Psoas muscle (tissue), 8 donors: ENCODE data around the gene SLC7A6. TPM values are rescaled to one million over a fixed set of nuclear protein-coding genes. Genes with fewer than 3 reads are reported as not detected.

Experiments used
- ATAC-seq, 4 donors: fragments of 200-7000 bp; cut with Tn5 transposase; one replicate each; pipeline ENCODE4 v1.9.1; 2020; ENCODE audit warnings: moderate library complexity in 3 of 4, mild to moderate bottlenecking in 2 of 4
- DNase-seq, 2 donors: peaks; one replicate each; pipeline ENCODE4 v3.0.0-alpha.2; 2020
- H3K27ac ChIP-seq: fragments of 200-600 bp; one replicate; pipeline ENCODE4 v1.8.0; 2022
- H3K27me3 ChIP-seq, 3 donors: fragments of 200-600 bp in 1 of 3; one replicate each; pipeline versions ENCODE4 v1.6.1 to v1.8.0; 2013 to 2022; ENCODE audit warnings: low read length in 2 of 3, mild to moderate bottlenecking in 2 of 3, moderate library complexity in 1 of 3; ENCODE audit not compliant: insufficient read depth in 3 of 3
- H3K36me3 ChIP-seq, 2 donors: fragments of 200-600 bp in 1 of 2; one replicate each; pipeline versions ENCODE4 v1.6.1 to v1.8.0; 2013 to 2022; ENCODE audit warnings: low read depth in 1 of 2, mild to moderate bottlenecking in 1 of 2, moderate library complexity in 1 of 2; ENCODE audit not compliant: insufficient read depth in 1 of 2
- H3K4me1 ChIP-seq: fragments of 200-600 bp; one replicate; pipeline ENCODE4 v1.8.0; 2022
- H3K4me3 ChIP-seq: fragments of 200-600 bp; one replicate; pipeline ENCODE4 v1.8.0; 2022; ENCODE audit warnings: mild to moderate bottlenecking
- H3K9me3 ChIP-seq: fragments of 200-600 bp; one replicate; pipeline ENCODE4 v1.8.0; 2022
- WGBS, 3 donors: extraction: QIAGEN DNeasy Blood & Tissue Kit; methylation state at CpG; one replicate each; pipeline versions ENCODE4 v1.1.6 to v1.1.7; 2013; 5-methylcytosine and 5-hydroxymethylcytosine counted together
- intact Hi-C, 2 donors: fragments of 100-400 bp; cut with DNase I; formaldehyde crosslinking; loops; one replicate each; pipeline versions ENCODE4 v1.11.0 to v1.14.2; 2022
- polyA plus RNA-seq, 3 donors: library from polyadenylated mRNA; stranded (reverse); fragments of 200-250 nt; gene quantifications; one replicate each; pipeline ENCODE4 v1.2.3, GENCODE V29; 2013
- total RNA-seq, 4 donors: library from RNA; stranded (reverse); fragmentation: NEBNext Ultra II Directional in 2 of 4; extraction: Animal tissue kit (Norgen Biotek cat#: 25700) in 2 of 4; gene quantifications; one replicate each; pipeline versions ENCODE4 v1.2.1 to v1.2.4, GENCODE V29; 2021 to 2023
- TF ChIP-seq, protein P1 (sequence below): fragments of 200-600 bp; IDR thresholded peaks from one replicate; pipeline ENCODE4 v1.8.0; 2022; ENCODE audit warnings: antibody characterized with exemption
- donor health status: healthy with polysubstance abuse.
- donor health status: DM: no; HTN: no; CAD: no; lungs with moderate emphysema.
- donor health status: Bipolar disorder and iron deficiency.
- donor health status: healthy.
- donor health status: DM: yes; HTN: yes; CAD: no.
- donor health status: DM: no; HTN: no; CAD: no.
- donor health status: DM: no; HTN: no; CAD: no.
- donor health status: DM: yes; HTN: yes; CAD: no.

Gene SLC7A6
- total and polyA plus RNA-seq, 7 donors = 9.2 to 217 (median 48.7) TPM

DNA sequence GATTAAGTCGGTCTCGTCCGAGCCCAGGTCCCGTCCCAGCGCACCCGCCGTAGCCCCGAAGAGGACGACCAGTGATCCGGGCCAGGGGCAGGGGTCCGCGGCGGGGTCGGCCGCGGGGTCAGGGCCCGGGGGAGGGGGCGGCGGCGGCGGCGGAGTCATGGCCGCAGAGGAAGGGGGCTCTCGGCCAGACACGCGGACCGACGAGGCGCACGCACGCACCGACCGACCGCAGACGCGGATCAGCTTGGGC lies 28.5 kb upstream of the SLC7A6 start, which contains the start of gene ESRP2:
Gene ESRP2 (minus strand): TSS at position 241 of the 250 bp plus-strand sequence. CDS start 82 bp downstream, at position 159.
- H3K36me3 ChIP-seq = peaks cover 0 to 14% of the 10 kb centered on the region in 2 donors
- peaks cover 11% of the 10 kb centered on the region for H3K4me1 ChIP-seq
- TF ChIP-seq, protein P1, sequence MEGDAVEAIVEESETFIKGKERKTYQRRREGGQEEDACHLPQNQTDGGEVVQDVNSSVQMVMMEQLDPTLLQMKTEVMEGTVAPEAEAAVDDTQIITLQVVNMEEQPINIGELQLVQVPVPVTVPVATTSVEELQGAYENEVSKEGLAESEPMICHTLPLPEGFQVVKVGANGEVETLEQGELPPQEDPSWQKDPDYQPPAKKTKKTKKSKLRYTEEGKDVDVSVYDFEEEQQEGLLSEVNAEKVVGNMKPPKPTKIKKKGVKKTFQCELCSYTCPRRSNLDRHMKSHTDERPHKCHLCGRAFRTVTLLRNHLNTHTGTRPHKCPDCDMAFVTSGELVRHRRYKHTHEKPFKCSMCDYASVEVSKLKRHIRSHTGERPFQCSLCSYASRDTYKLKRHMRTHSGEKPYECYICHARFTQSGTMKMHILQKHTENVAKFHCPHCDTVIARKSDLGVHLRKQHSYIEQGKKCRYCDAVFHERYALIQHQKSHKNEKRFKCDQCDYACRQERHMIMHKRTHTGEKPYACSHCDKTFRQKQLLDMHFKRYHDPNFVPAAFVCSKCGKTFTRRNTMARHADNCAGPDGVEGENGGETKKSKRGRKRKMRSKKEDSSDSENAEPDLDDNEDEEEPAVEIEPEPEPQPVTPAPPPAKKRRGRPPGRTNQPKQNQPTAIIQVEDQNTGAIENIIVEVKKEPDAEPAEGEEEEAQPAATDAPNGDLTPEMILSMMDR = no peak
- no peaks in the 10 kb centered on the region for H3K27me3 ChIP-seq
- H3K4me3 ChIP-seq = peak within 1 kb of the TSS; percentile 71
- intact Hi-C loops = loop anchor here in 1 of 2 donors (10.0 kb wide), 2 partner anchors 351 to 391 kb away; partner anchors contain the start of genes CENPT, NRN1L, NUTF2 and THAP11
- 16 to 24% (median 21%) methylated on average over 18 to 36 of the region's 36 CpGs for WGBS, 3 donors
- ATAC-seq (no peak), DNase-seq (no peak)
- no peaks in the 10 kb centered on the region for H3K9me3 ChIP-seq
- peak within 1 kb of the TSS; percentile 90 for H3K27ac ChIP-seq

DNA sequence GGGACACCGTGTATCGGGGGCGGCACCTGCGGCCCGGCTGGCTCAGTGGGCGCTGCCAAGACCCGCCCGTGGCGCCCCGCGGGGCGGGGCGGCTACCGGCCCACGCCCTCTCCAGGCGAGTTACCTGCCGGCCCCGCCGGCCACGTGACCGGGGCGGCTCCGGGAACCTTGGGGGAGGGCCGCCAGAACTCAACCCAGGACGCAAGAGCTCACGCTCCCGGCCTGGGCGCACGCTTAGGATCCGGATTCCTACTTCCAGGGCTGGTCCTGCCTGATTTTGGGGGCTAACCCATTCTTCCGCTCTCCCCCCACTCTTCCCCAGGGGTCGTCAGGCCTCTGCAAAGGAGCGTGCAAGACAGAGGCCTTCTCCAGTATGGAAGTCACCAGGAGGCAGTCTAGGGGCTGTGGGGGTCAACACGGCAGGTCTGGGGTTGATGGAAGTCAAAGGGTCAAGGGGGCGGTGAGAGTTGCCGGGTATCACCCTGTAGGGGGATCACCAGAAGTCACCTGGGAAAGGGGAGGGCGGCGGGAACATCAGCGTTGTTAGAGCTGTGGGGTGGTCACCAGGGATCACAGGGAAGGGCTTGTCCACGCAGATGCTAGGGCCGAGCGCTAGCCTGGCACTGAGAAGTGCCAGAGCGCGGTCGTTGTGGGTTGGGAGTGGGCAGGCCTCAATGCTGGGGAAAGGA lies 28.0 kb upstream of the SLC7A6 start:
- DNase-seq (peak; percentile 36 to 65), ATAC-seq (peak in 2 of 4 donors; percentile 0)
- TF ChIP-seq, protein P1 = no peak
- Histone ChIP-seq H3K27me3 (no peaks in the 10 kb centered on the region), H3K4me1 (peaks cover 11% of the 10 kb centered on the region), H3K4me3 (peak overlapping the region; percentile 71), H3K27ac (peak overlapping the region; percentile 90), H3K36me3 (peaks cover 0 to 11% of the 10 kb centered on the region in 2 donors), H3K9me3 (no peaks in the 10 kb centered on the region)
- WGBS, 3 donors = 35 to 53% (median 36%) methylated on average over 22 to 45 of the region's 45 CpGs
- intact Hi-C loops = loop anchor here in 1 of 2 donors (10.0 kb wide), 2 partner anchors 351 to 391 kb away; partner anchors contain the start of genes CENPT, NRN1L, NUTF2 and THAP11

DNA sequence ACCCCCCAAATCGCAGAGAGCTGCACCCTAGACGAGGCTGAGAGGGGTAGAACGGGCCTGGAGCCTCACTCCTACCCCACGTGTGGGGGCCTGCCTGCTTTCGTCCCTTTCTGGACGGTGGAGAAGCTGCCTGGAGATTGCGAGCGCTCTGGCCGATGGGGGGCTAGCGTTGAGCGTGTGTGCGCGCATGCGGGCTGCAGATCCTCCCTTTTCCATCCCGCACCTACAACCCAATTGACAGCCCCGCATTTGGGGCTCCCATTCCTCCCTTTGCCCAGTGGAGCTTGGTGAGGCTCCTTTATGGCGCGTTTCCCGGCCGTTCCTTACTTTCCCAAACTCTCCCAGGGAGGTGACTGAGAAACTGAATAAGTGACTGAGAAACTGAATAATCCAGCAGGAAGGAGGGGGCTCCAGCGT lies 27.5 kb upstream of the SLC7A6 start:
- Histone ChIP-seq H3K36me3 (peaks cover 0 to 6% of the 10 kb centered on the region in 2 donors), H3K27me3 (no peaks in the 10 kb centered on the region), H3K9me3 (no peaks in the 10 kb centered on the region), H3K4me3 (peak overlapping the region; percentile 71), H3K27ac (peak overlapping the region; percentile 90), H3K4me1 (peaks cover 11% of the 10 kb centered on the region)
- TF ChIP-seq, protein P1 = no peak
- WGBS, 3 donors = 42 to 48% (median 46%) methylated on average over 19 to 21 of the region's 21 CpGs
- DNase-seq (no peak), ATAC-seq (peak in 2 of 4 donors; percentile 0 to 4)
- intact Hi-C loops = loop anchor here in 1 of 2 donors (10.0 kb wide), 2 partner anchors 352 to 392 kb away; partner anchors contain the start of genes CENPT, NRN1L, NUTF2 and THAP11

DNA sequence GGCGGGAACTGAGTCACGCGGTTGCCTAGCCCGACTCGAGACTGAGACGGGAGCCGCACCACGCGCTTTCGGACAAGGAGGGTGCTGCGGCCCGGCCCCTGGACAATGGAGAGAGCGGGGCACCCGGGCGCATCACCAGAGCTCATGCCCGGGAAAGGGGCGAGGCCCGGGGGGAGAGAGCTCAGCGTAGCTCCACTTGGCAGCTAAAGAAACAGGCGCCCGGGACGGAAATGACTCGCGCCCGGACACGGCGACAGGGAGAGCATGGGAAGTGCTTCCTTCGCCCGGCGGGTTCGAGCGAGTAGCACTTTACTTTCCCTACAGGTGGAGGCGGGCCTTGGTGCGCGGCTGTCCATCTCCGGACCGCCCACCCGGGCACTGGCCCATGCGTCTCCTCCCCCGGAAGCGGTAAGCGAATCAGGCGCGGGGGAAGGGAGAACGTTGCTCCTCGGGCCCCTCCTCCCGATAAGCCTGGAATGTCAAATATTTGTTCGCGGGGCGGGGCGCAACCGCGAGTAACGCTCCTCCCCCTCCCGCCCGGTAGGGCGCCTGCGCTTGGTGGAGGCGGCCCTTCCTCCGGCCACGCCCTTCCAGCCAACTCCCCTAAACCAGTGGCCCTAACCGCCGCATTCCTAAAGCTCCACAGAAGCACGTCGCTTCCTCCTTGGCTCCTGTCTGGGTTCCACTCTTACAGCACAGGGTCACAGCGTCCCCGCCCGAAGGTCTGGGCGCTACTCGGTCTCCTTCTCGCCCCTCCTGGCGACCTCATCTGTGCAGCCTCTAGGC lies 26.9 kb upstream of the SLC7A6 start:
- DNase-seq = peak; percentile 97 to 98
- Histone ChIP-seq H3K9me3 (no peaks in the 10 kb centered on the region), H3K27me3 (no peaks in the 10 kb centered on the region), H3K27ac (peak overlapping the region; percentile 90), H3K4me1 (peaks cover 11% of the 10 kb centered on the region), H3K4me3 (peak overlapping the region; percentile 71), H3K36me3 (peaks cover 0 to under 1% of the 10 kb centered on the region in 2 donors)
- intact Hi-C loops = loop anchor here in 1 of 2 donors (10.0 kb wide), 2 partner anchors 353 to 393 kb away; partner anchors contain the start of genes CENPT, NRN1L, NUTF2 and THAP11
- TF ChIP-seq, protein P1 = no peak
- peak; percentile 86 to 91 (median 89) for ATAC-seq
- 1 to 2% (median 2%) methylated on average over 60 to 72 of the region's 72 CpGs for WGBS, 3 donors
